Measurements from ENCODE around the gene FOXO3.

GRCh38 chr6:108643184-108643583, 82.5 kb downstream of the FOXO3 start:
- TF ChIP-seq CTCF (IDR thresholded peaks at IDR 0.05) (no peak), POLR2A (IDR thresholded peaks at IDR 0.05) (no peak), POLR2AphosphoS5 (IDR thresholded peaks at IDR 0.05) (no peak)
